Stimulated activated CD8-positive, alpha-beta memory T cell treated with anti-CD3 and anti-CD28 coated beads, Interleukin-15, amount 100 ng/mL, for 24 hours (primary cell): ENCODE measurements around the gene COL20A1.

ENCODE experiments used
- DNase-seq: peaks from one replicate; pipeline ENCODE4 v3.0.0-alpha.2; 2020; ENCODE audit warnings: low read depth

The COL20A1 gene

GRCh38 chr20:63320616-63321147, 27.7 kb downstream of the COL20A1 start:
- no peak for DNase-seq

GRCh38 chr20:63321148-63321831, 28.3 kb downstream of the COL20A1 start:
- DNase-seq = no peak

GRCh38 chr20:63322146-63322932, 29.4 kb downstream of the COL20A1 start:
- no peak for DNase-seq

DNA sequence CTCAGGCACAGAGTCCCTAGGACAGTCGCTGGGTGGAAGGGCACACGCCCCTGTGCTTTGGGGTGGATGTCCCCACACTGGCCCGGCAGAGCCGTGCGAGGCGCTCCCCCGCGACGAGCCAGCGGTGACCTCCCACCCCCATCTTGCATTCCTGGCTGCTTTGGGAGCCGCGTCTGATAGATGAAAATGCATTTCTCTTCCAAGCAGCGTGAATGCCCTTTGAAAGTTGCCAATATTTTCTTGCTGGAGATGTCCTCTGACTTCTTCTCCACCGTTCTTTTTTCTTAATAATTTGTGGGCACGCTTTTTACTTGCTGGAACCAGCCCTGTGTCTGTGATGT, 29.9 kb downstream of the COL20A1 start:
- DNase-seq = no peak

- no peak for DNase-seq
Observed at GRCh38 chr20:63323357-63323981, 30.5 kb downstream of the COL20A1 start.

DNA sequence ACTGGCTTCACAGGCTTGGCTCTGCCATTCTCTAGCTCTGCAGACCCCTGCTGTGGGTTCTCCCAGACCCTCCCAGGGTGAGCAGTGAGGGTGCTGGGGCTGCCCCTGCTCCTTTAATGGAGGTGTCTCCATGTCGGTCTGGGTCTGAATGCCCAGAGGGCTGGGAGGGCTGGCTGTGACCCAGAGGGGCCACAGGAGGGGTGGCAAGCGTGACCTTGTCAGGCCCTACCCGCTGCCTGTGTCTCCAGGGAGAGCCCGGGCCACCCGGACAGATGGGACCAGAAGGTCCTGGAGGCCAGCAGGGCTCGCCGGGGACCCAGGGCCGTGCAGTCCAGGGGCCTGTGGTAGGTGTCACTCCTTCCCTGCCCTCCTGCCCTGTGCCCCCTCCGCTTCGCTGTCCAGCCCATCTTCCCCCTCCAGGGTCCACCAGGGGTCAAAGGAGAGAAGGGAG, 32.1 kb downstream of the COL20A1 start:
- DNase-seq = no peak

GRCh38 chr20:63325554-63326313, 32.7 kb downstream of the COL20A1 start:
- DNase-seq = no peak

DNA sequence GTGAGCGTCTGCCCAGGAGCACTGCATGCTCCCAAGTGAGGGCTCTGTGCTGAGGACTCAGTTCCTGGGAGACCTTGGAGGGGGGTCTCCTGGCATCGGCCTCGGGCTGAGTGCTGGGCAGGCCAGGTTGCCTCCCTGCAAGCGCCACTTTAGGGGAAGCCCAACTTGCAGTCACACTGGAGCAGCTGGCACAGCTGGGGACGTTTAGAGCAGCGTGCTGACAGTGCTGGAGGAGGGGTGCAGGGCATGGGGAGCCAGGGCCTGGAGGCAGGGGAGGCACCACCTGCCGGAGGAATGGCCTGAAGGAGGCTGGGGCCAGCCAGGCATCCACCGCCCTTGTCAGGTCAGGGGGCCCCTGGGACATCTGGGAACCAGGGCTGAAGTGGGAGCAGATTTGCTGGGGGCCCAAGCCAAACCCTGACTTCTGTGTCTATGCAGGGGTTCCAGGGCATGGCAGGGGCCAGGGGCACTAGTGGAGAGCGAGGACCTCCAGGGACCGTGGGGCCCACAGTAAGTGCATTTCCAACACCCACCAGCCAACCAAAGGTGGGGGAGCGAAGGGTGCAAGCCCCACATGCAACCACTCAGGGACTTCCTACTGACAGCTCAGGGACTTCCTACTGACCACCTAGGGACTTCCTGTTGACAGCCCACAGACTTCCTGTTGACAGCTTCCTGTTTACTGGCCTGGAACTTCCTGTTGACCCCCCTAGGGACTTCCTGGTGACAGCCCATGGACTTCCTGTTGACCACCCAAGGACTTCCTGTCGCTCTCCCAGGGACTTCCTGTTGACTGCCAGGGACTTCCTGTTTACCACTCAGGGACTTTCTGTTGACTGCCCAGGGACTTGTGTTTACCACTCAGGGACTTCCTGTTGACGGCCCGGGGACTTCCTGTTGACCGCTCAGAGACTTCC, 33.6 kb downstream of the COL20A1 start:
- DNase-seq = no peak

- DNase-seq = no peak
Observed at GRCh38 chr20:63327231-63327745, 34.3 kb downstream of the COL20A1 start.

DNA sequence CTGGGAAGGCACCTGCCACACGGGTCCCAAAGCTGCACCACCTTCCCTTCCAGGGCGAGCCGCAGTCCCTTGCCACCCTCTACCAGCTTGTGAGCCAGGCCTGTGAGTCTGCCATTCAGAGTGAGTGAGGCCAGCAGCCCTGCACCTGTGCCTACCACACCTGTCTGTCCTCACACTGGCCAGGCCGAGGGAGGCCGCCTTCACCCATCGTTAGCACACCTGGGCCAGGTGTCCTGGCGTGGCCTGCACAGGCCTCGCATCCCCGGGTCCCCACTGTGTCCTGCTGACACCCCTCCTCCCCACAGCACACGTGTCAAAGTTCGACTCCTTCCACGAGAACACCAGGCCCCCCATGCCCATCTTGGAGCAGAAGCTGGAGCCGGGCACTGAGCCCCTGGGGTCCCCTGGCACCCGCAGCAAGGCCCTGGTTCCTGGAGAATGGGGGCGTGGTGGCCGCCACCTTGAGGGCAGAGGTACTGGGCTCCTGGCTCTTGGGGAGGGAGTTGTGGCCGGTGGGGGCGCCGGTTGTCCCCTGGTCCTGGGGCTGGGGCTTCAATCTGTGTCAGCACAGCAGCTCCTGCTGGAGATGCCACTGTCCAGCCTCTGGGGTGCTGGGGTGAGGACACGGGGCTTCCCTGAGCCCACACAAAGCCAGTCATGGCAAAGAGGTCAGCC, 35.2 kb downstream of the COL20A1 start:
- no peak for DNase-seq

- DNase-seq = no peak
Observed at GRCh38 chr20:63328718-63329275, 35.8 kb downstream of the COL20A1 start.

DNA sequence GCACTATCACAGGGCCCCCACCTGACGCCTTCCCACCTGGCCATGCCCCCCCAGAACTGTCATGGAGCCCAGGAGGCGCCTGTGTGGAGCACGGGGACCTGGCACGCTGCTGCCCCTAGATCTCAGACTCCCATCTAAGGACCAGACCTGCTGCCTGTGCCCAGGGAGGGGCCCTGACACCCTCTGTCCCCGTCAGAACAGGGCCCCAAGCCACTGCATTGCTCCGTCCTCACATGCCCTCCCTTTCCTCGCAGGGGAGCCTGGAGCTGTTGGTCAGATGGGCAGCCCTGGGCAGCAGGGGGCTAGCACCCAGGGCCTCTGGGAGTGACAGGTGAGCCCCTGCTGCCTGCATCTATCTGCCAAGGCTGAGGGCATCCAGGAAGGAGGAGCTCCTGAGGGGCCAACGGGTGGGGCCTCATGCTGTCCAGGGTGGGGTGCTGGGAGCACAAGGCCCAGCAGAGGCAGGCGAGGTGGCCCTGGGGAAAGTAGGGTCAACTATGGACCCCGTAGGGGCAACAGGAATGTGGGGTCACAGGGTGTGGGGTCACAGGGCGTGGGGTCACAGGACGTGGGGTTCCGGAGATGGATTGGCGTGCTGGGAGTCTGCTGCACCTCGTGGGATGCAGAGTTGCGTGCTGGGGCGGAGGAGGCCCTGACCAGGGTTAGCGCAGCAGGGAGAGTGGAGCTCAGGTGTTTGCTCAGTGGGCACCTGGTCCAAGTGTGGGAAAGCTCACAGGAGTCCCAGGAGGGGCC, 36.5 kb downstream of the COL20A1 start:
- DNase-seq = no peak

DNA sequence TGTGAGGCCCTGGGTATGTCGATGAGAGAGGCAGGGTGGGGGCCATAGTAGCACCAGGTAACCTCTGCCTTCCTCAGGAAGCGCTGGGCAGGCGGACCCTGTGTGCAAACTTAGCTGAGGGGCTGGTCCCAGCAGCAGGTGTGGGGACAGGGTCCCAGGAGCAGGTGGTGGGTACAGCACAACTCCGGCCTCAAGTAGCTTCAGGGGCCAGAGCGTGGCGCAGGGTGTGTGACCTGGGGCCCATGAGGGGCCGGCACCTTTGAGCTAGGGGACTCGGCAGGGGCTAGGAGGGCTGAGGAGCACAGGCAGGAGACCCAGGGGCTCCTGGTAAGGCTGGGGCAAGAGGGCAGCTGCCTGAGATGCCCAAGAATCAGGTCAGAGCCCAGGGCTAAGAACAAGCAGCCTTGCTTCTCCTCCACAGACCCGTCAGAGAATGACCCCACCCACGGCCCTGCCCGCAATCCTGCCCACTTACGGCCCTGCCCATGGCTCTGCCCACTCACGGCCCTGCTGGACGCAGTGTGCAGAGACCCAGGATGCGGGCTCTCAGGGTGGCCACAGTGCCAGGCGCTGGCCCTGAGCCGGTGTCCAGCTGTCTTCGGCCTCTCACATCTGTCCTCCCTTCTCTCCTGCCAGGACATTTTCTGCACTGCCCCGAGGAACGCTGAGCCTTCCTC, 37.2 kb downstream of the COL20A1 start:
- DNase-seq = no peak

GRCh38 chr20:63330940-63331339, 38.0 kb downstream of the COL20A1 start:
- DNase-seq = no peak

GRCh38 chr20:63331741-63332400, 38.9 kb downstream of the COL20A1 start:
- DNase-seq = no peak

- no peak for DNase-seq
Observed at GRCh38 chr20:63332488-63333240, 39.7 kb downstream of the COL20A1 start.

DNA sequence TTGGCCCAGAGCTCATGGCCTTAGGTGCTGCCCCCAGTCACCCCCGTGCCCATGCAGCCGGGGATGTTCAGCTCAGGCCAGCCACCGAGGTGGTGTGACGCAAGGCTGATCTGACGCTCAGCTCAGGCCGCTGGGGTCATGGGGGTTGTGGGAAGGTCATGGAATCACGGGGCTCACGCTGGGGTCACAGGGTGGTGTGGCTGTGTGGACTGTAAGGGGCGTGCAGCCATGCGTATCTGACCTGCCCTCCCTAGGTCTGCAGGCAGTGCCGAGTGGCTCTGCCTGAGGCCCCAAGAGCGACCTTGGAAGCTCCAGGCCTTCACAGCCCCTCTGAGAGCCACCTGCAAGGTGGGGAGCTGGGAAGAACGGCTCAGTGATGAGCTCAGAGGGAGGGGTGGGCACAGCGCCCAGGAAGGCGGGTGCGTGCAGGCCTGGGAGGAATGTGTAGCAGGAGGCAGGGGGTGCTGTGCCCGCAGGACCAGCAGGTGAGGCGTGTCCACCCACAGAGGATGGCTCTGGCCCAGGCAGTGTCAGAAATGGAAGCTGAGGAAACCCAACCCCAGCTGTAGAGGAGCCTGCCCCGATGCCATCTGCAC, 40.4 kb downstream of the COL20A1 start:
- no peak for DNase-seq
